ENCODE measurements around the gene HMOX1.

Gene HMOX1

GRCh38 chr22:35409783-35410662, 29.1 kb downstream of the HMOX1 start:
- no peak for DNase-seq

GRCh38 chr22:35410663-35411034, 29.8 kb downstream of the HMOX1 start:
- no peak for DNase-seq

GRCh38 chr22:35411102-35411501, 30.2 kb downstream of the HMOX1 start:
- DNase-seq = no peak

GRCh38 chr22:35413624-35414023, 32.7 kb downstream of the HMOX1 start:
- no peak for DNase-seq

GRCh38 chr22:35417606-35418005, 36.7 kb downstream of the HMOX1 start:
- DNase-seq = no peak

GRCh38 chr22:35418088-35418487, 37.2 kb downstream of the HMOX1 start:
- no peak for DNase-seq

GRCh38 chr22:35418731-35419130, 37.8 kb downstream of the HMOX1 start:
- DNase-seq = no peak

GRCh38 chr22:35419756-35420155, 38.9 kb downstream of the HMOX1 start:
- no peak for DNase-seq

GRCh38 chr22:35421121-35421520, 40.2 kb downstream of the HMOX1 start:
- DNase-seq = no peak

GRCh38 chr22:35422145-35422544, 41.2 kb downstream of the HMOX1 start:
- no peak for DNase-seq

- DNase-seq = no peak
Measured at GRCh38 chr22:35422936-35423335, 42.0 kb downstream of the HMOX1 start.

GRCh38 chr22:35424081-35424480, 43.2 kb downstream of the HMOX1 start:
- no peak for DNase-seq

- no peak for DNase-seq
Measured at GRCh38 chr22:35424761-35425160, 43.9 kb downstream of the HMOX1 start.

GRCh38 chr22:35425546-35425945, 44.6 kb downstream of the HMOX1 start:
- DNase-seq = no peak

GRCh38 chr22:35425971-35426800, 45.3 kb downstream of the HMOX1 start:
- no peak for DNase-seq

- no peak for DNase-seq
Measured at GRCh38 chr22:35426801-35427140, 45.9 kb downstream of the HMOX1 start.

- DNase-seq = peak; percentile 3
Measured at GRCh38 chr22:35430897-35431322, 50.0 kb downstream of the HMOX1 start.

- DNase-seq = no peak
Measured at GRCh38 chr22:35431483-35432227, 50.8 kb downstream of the HMOX1 start.

- DNase-seq = no peak
Measured at GRCh38 chr22:35432228-35432905, 51.5 kb downstream of the HMOX1 start.

- DNase-seq = no peak
Measured at GRCh38 chr22:35434061-35434710, 53.3 kb downstream of the HMOX1 start.

- no peak for DNase-seq
Measured at GRCh38 chr22:35435201-35435740, 54.4 kb downstream of the HMOX1 start.

GRCh38 chr22:35436421-35436820, 55.5 kb downstream of the HMOX1 start:
- no peak for DNase-seq
